Upper lobe of left lung (tissue), 4 donors: ENCODE data around the gene CAMK1D.

ENCODE experiments used
- CTCF ChIP-seq, 6 experiments: fragments of 450-650 bp in 4 of 6; fragments of 200-600 bp in 2 of 6; sonication (generic) in 2 of 6; IDR thresholded peaks; one replicate each; pipeline ENCODE4 v1.5.1; 2016 to 2019; ENCODE audit warnings: antibody characterized with exemption in 6 of 6
- POLR2A ChIP-seq, 4 donors: fragments of 450-650 bp; IDR thresholded peaks; one replicate each; pipeline ENCODE4 v1.5.1; 2016 to 2017; ENCODE audit warnings: antibody characterized with exemption in 4 of 4, mild to moderate bottlenecking in 2 of 4
- POLR2AphosphoS5 ChIP-seq, 2 donors: sonication (generic); formaldehyde crosslinking; IDR thresholded peaks; one replicate each; pipeline ENCODE4 v1.5.1; 2017; ENCODE audit warnings: antibody characterized with exemption in 2 of 2

- TF ChIP-seq POLR2A (IDR thresholded peaks at IDR 0.05) (no peak), CTCF (IDR thresholded peaks at IDR 0.05) (no peak), POLR2AphosphoS5 (IDR thresholded peaks at IDR 0.05) (no peak)
These were observed 531.1 kb downstream of the CAMK1D start for GRCh38 chr10:12880423-12880822.
